ENCODE results near the gene RNF186. TPM values are rescaled to one million over a fixed set of nuclear protein-coding genes. Genes with fewer than 3 reads are reported as not detected.

The RNF186 gene
- total and polyA plus RNA-seq, 4 donors = 0.17 to 0.38 (median 0.28) TPM

GRCh38 chr1:19764848-19765247 is 50.2 kb downstream of the RNF186 start:
- peaks cover 0 to 6% (median 2%) of the 10 kb centered on the region in 4 donors for H3K36me3 ChIP-seq (ENCODE audit: control insufficient read depth in 4 of 4, insufficient read depth in 3 of 4, low read depth in 1 of 4, low read length in 3 of 4)
- DNase-seq (ENCODE audit: low spot score) = no peak
- WGBS = 93% methylated on average over 5 of the region's 5 CpGs

More at GRCh38 chr1:19764848-19765247, 50.2 kb downstream of the RNF186 start:
- H3K9me3 ChIP-seq (ENCODE audit: control insufficient read depth in 4 of 4, low read length in 3 of 4) = no peaks in the 10 kb centered on the region
- H3K27ac ChIP-seq (ENCODE audit: low read depth in 1 of 2, low read length in 2 of 2) = no peak overlapping the region
- TF ChIP-seq EGR1 (IDR thresholded peaks at IDR 0.05; ENCODE audit: low read depth in 2 of 2) (no peak), SP1 (IDR thresholded peaks at IDR 0.05) (no peak), RXRA (IDR thresholded peaks at IDR 0.05) (no peak), TAF1 (conservative IDR thresholded peaks at IDR 0.05) (no peak), CTCF (IDR thresholded peaks at IDR 0.05; ENCODE audit: low read depth, low read length, missing input control) (no peak), GABPA (IDR thresholded peaks at IDR 0.05 in 1 of 2, conservative IDR thresholded peaks at IDR 0.05 in 1 of 2) (no peak), FOXA1 (IDR thresholded peaks at IDR 0.05) (no peak), JUND (IDR thresholded peaks at IDR 0.05) (no peak), RAD21 (IDR thresholded peaks at IDR 0.05) (no peak), NR2F2 (IDR thresholded peaks at IDR 0.05) (no peak)
- H3K27me3 ChIP-seq (ENCODE audit: control insufficient read depth in 4 of 4, insufficient read depth in 4 of 4, low read length in 3 of 4) = no peaks in the 10 kb centered on the region
- no peak overlapping the region for H3K4me3 ChIP-seq (ENCODE audit: low read depth in 1 of 3, low read length in 3 of 3)
- H3K4me1 ChIP-seq (ENCODE audit: control insufficient read depth in 4 of 4, insufficient read depth in 4 of 4, low read length in 3 of 4) = no peaks in the 10 kb centered on the region
- no peak overlapping the region for H3K9ac ChIP-seq (ENCODE audit: low read depth in 1 of 2, low read length in 2 of 2)

Other genes with a start within 250 kb of the RNF186 start
- gene NBL1, start 171.0 kb downstream of the RNF186 start, total RNA-seq = 1 to 10 TPM; 1.7 to 1.8 TPM
- 1 to 10 TPM in 1 of 2 donors, under 1 TPM in 1; 0.72 to 4.4 TPM for gene NBL1, start 171.0 kb downstream of the RNF186 start, polyA plus RNA-seq
- not detected for gene HTR6, start 150.4 kb downstream of the RNF186 start, total RNA-seq
- gene HTR6, start 150.4 kb downstream of the RNF186 start, polyA plus RNA-seq = not detected
- 1 to 10 TPM; 5.2 to 9.5 TPM for gene TMCO4, start 15.4 kb downstream of the RNF186 start, total RNA-seq
- gene TMCO4, start 15.4 kb downstream of the RNF186 start, polyA plus RNA-seq = 1 to 10 TPM; 4.0 to 6.8 TPM
- 1 to 10 TPM; 3.5 to 4.0 TPM for gene OTUD3, start 67.1 kb upstream of the RNF186 start, total RNA-seq
- gene OTUD3, start 67.1 kb upstream of the RNF186 start, polyA plus RNA-seq = under 1 TPM; 0.36 to 0.71 TPM
- gene PLA2G2E, start 108.3 kb upstream of the RNF186 start, total RNA-seq = not detected
- not detected for gene PLA2G2E, start 108.3 kb upstream of the RNF186 start, polyA plus RNA-seq
- 100 to 1,000 TPM in 1 of 2 donors, not detected in 1; 441 TPM for gene PLA2G2A, start 164.3 kb upstream of the RNF186 start, total RNA-seq
- gene PLA2G2A, start 164.3 kb upstream of the RNF186 start, polyA plus RNA-seq = 1,000 to 10,000 TPM; 1,565 to 1,724 TPM